GM18951 (cell line): ENCODE measurements around the gene MKRN2.
"Not testable (repeated sequence)": the region's sequence is repeated elsewhere in the genome, so short reads cannot be mapped to it uniquely, and the experiment has no call there.

Experiments used
- POLR2A ChIP-seq: IDR thresholded peaks from 4 replicates; pipeline ENCODE4 v1.6.1; 2011; ENCODE audit warnings: mild to moderate bottlenecking; ENCODE audit not compliant: insufficient read length, insufficient read depth; ENCODE audit errors: extremely low read depth
- in situ Hi-C: fragments of 300-500 bp; cut with MboI; formaldehyde crosslinking; loops from one replicate; pipeline ENCODE4 v1.12.0; 2022; ENCODE audit warnings: low sequenced_read_pairs, mixed read lengths, inconsistent platforms; ENCODE audit not compliant: unreplicated experiment

The MKRN2 gene

GRCh38 chr3:12532182-12532581 is 24.7 kb upstream of the MKRN2 start:
- no peak for TF ChIP-seq POLR2A
- in situ Hi-C loops = no loop called here

DNA sequence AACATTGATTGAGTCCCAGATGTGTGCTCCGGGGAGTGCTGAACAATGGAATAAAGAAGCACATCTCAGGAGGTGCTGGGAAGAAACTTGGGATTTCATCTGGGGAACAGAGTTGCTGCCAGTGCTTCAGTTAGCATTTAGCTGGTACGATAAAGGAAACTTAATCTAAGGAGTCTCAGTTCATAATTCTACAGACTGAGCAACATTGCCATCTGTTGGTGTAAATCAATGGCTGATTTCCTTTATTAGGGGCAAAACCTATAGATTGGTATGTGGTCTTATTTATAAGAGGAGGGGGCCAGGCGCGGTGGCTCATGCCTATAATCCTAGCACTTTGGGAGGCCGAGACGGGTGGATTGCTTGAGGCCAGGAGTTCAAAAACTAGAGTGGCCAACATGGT is 20.5 kb upstream of the MKRN2 start:
- no peak for TF ChIP-seq POLR2A
- in situ Hi-C loops = no loop called here

DNA sequence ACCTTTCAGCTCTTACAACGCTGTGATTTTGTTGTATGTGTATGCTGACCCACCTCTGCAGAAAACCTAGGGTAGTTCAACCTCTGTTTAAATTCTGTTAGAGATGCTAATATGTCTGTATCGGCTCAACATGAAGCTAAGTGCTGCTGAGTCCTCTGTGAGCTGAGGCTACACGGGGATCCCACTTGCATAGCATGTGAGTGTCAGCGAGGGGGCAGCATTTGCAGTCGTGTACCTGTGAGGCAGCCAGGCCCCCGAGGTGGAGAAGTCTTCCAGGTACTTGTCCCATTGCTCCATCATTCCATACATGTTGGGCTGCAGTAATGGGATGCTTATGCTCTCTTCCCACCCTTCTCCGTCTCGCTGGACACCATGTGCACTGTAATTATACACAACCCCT is 15.3 kb upstream of the MKRN2 start:
- in situ Hi-C loops = no loop called here
- TF ChIP-seq POLR2A = no peak

DNA sequence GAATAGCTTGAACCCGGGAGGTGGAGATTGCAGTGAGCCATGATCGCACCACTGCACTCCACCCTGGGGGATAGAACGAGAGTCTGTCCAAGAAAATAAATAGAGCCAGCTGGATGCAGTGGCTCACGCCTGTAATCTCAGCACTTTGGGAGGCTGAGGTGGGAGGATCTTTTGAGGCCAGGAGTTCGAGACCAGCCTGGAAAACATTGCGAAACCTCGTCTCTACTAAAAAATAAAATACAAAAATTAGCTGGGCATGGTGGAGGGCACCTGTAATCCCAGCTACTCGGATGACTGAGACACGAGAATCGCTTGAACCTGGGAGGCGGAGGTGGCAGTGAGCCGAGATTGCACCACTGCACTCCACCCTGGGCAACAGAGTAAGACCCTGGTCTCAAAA is 13.4 kb upstream of the MKRN2 start:
- in situ Hi-C loops = not testable (repeated sequence)

GRCh38 chr3:12544652-12545472 is 12.0 kb upstream of the MKRN2 start:
- TF ChIP-seq POLR2A = no peak
- in situ Hi-C loops = no loop called here

GRCh38 chr3:12545473-12545791 is 11.5 kb upstream of the MKRN2 start, which contains the start of gene MKRN2OS:
MKRN2OS (minus strand) TSS chr3:12545499; CDS start chr3:12545464, 35 bp downstream.
- TF ChIP-seq POLR2A = no peak

GRCh38 chr3:12549971-12550760 is 6.7 kb upstream of the MKRN2 start:
- in situ Hi-C loops = no loop called here
- TF ChIP-seq POLR2A = no peak

More at GRCh38 chr3:12545473-12545791, 11.5 kb upstream of the MKRN2 start, which contains the start of gene MKRN2OS:
- in situ Hi-C loops = no loop called here

DNA sequence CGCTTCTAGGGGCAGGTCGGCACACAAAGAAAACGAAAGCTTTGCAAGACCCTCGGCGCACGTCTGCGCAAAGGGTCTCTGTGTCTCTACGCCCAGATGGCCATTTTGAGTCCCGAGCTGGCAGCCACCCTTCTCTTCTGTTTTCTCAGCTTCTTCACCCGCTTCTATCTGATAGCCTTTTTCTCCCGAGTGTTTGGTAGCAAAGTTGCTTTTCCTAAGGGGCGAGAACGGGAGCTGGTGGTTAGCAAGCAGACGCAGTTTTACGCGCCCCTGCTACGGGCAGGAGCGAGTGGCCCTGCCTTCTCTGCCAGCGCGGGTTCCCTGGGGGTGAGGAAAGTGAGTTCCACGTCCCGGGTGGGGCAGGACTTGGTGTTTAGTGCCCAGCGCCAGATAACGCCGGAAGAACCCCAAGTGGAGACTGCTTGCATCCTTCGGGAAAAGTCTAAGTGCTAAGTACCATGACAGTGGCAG is 2.9 kb upstream of the MKRN2 start:
- in situ Hi-C loops = no loop called here
- TF ChIP-seq POLR2A = no peak

GRCh38 chr3:12556314-12556689 is 585 bp upstream of the MKRN2 start:
- in situ Hi-C loops = no loop called here
- no peak for TF ChIP-seq POLR2A

GRCh38 chr3:12557473-12558100 is 700 bp downstream of the MKRN2 start:
- in situ Hi-C loops = no loop called here
- no peak for TF ChIP-seq POLR2A

GRCh38 chr3:12558706-12559105 is 1.8 kb downstream of the MKRN2 start:
- no peak for TF ChIP-seq POLR2A
- in situ Hi-C loops = no loop called here

GRCh38 chr3:12559520-12559919 is 2.6 kb downstream of the MKRN2 start:
- TF ChIP-seq POLR2A = no peak
- in situ Hi-C loops = no loop called here

- no peak for TF ChIP-seq POLR2A
- in situ Hi-C loops = no loop called here
Observed at GRCh38 chr3:12560505-12561190, 3.8 kb downstream of the MKRN2 start.
